Large intestine (tissue), 3 donors: ENCODE measurements around the gene RPTOR. TPM values are rescaled to one million over a fixed set of nuclear protein-coding genes. Genes with fewer than 3 reads are reported as not detected.

Source experiments
- DNase-seq, 2 donors: peaks; one replicate each; pipeline versions ENCODE4 v3.0.0 to v3.0.0-alpha.2; 2013
- H3K27ac ChIP-seq: one replicate; pipeline ENCODE4 v1.5.1; 2013; ENCODE audit warnings: low read length
- H3K27me3 ChIP-seq: 2 replicates; pipeline ENCODE4 v1.6.1; 2013; ENCODE audit warnings: low read length; ENCODE audit not compliant: control insufficient read depth, insufficient read depth
- H3K36me3 ChIP-seq: 2 replicates; pipeline ENCODE4 v1.6.1; 2013; ENCODE audit warnings: low read length; ENCODE audit not compliant: control insufficient read depth, insufficient read depth
- H3K4me1 ChIP-seq: one replicate; pipeline ENCODE4 v1.6.1; 2013; ENCODE audit warnings: low read length; ENCODE audit not compliant: control insufficient read depth, insufficient read depth
- H3K4me3 ChIP-seq: one replicate; pipeline ENCODE4 v1.5.1; 2013; ENCODE audit warnings: low read length
- H3K9me3 ChIP-seq: one replicate; pipeline ENCODE4 v1.6.1; 2013; ENCODE audit warnings: mild to moderate bottlenecking, low read depth, low read length, moderate library complexity; ENCODE audit not compliant: control insufficient read depth
- WGBS: methylation state at CpG from one replicate; pipeline ENCODE4 v1.1.5; 2013; ENCODE audit warnings: low lambda C conversion rate; ENCODE audit not compliant: insufficient coverage; 5-methylcytosine and 5-hydroxymethylcytosine counted together
- polyA plus RNA-seq: library from polyadenylated mRNA; unstranded; fragments of 120-200 nt; gene quantifications from one replicate; pipeline ENCODE4 v1.2.1, GENCODE V29; 2013

The RPTOR gene
- polyA plus RNA-seq, 1 donor: 16.8 TPM

GRCh38 chr17:80999536-81000333 lies 455.1 kb downstream of the RPTOR start:
- Histone ChIP-seq H3K9me3 (peaks cover 6% of the 10 kb centered on the region), H3K4me1 (peaks cover 19% of the 10 kb centered on the region), H3K36me3 (peaks cover 54% of the 10 kb centered on the region), H3K27me3 (peaks cover 13% of the 10 kb centered on the region), H3K27ac (no peak overlapping the region), H3K4me3 (no peak overlapping the region)
- DNase-seq: no peak
- no CpG with 5 or more reads among the region's 40 CpGs for WGBS

- peaks cover 50% of the 10 kb centered on the region for H3K36me3 ChIP-seq
- H3K9me3 ChIP-seq: peaks cover 7% of the 10 kb centered on the region
- no peak for DNase-seq
- no peak overlapping the region for H3K27ac ChIP-seq
- no CpG with 5 or more reads among the region's 8 CpGs for WGBS
- peaks cover 18% of the 10 kb centered on the region for H3K27me3 ChIP-seq
- H3K4me3 ChIP-seq: no peak overlapping the region
- peaks cover 19% of the 10 kb centered on the region for H3K4me1 ChIP-seq
Measured at GRCh38 chr17:81000334-81000630, 455.6 kb downstream of the RPTOR start.

GRCh38 chr17:81000631-81001357 lies 456.2 kb downstream of the RPTOR start:
- H3K4me1 ChIP-seq: peaks cover 19% of the 10 kb centered on the region
- no peak overlapping the region for H3K4me3 ChIP-seq
- H3K27me3 ChIP-seq: peaks cover 21% of the 10 kb centered on the region
- H3K36me3 ChIP-seq: peaks cover 45% of the 10 kb centered on the region
- no peak overlapping the region for H3K27ac ChIP-seq
- H3K9me3 ChIP-seq: peaks cover 7% of the 10 kb centered on the region
- DNase-seq: no peak
- no CpG with 5 or more reads among the region's 18 CpGs for WGBS

- H3K4me1 ChIP-seq: peaks cover 19% of the 10 kb centered on the region
- peaks cover 7% of the 10 kb centered on the region for H3K9me3 ChIP-seq
- no peak overlapping the region for H3K27ac ChIP-seq
Measured at GRCh38 chr17:81002013-81002384, 457.4 kb downstream of the RPTOR start.

GRCh38 chr17:81002409-81003361 lies 458.0 kb downstream of the RPTOR start:
- no CpG with 5 or more reads among the region's 21 CpGs for WGBS
- H3K9me3 ChIP-seq: peaks cover 7% of the 10 kb centered on the region
- peaks cover 19% of the 10 kb centered on the region for H3K4me1 ChIP-seq
- no peak overlapping the region for H3K27ac ChIP-seq
- peaks cover 26% of the 10 kb centered on the region for H3K36me3 ChIP-seq
- peak in 1 of 2 donors; percentile 68 for DNase-seq
- H3K4me3 ChIP-seq: no peak overlapping the region
- peaks cover 28% of the 10 kb centered on the region for H3K27me3 ChIP-seq

More at GRCh38 chr17:81002013-81002384, 457.4 kb downstream of the RPTOR start:
- Histone ChIP-seq H3K27me3 (peaks cover 28% of the 10 kb centered on the region), H3K4me3 (no peak overlapping the region), H3K36me3 (peaks cover 33% of the 10 kb centered on the region)
- WGBS: no CpG with 5 or more reads among the region's 10 CpGs
- DNase-seq: no peak

- no peak for DNase-seq
- Histone ChIP-seq H3K4me1 (peaks cover 19% of the 10 kb centered on the region), H3K27me3 (peaks cover 28% of the 10 kb centered on the region), H3K9me3 (peaks cover 7% of the 10 kb centered on the region), H3K27ac (no peak overlapping the region), H3K36me3 (peaks cover 14% of the 10 kb centered on the region), H3K4me3 (no peak overlapping the region)
- WGBS: 10% methylated on average over 2 of the region's 72 CpGs
Measured at GRCh38 chr17:81003711-81004475, 459.3 kb downstream of the RPTOR start.

- DNase-seq: no peak
- Histone ChIP-seq H3K27me3 (peaks cover 28% of the 10 kb centered on the region), H3K9me3 (peaks cover 7% of the 10 kb centered on the region), H3K4me3 (no peak overlapping the region), H3K4me1 (peaks cover 19% of the 10 kb centered on the region), H3K36me3 (no peaks in the 10 kb centered on the region), H3K27ac (no peak overlapping the region)
- WGBS: no CpG with 5 or more reads among the region's 10 CpGs
Measured at GRCh38 chr17:81006891-81007290, 462.3 kb downstream of the RPTOR start.

- no peak for DNase-seq
Measured at GRCh38 chr17:81008140-81008539, 463.5 kb downstream of the RPTOR start.

GRCh38 chr17:81009136-81009535 lies 464.5 kb downstream of the RPTOR start:
- peaks cover 21% of the 10 kb centered on the region for H3K27me3 ChIP-seq
- H3K9me3 ChIP-seq: peaks cover 3% of the 10 kb centered on the region
- DNase-seq: no peak
- H3K27ac ChIP-seq: no peak overlapping the region
- H3K36me3 ChIP-seq: no peaks in the 10 kb centered on the region
- peaks cover 5% of the 10 kb centered on the region for H3K4me1 ChIP-seq
- H3K4me3 ChIP-seq: no peak overlapping the region
- 60% methylated on average over 1 of the region's 14 CpGs for WGBS

More at GRCh38 chr17:81008140-81008539, 463.5 kb downstream of the RPTOR start:
- Histone ChIP-seq H3K4me3 (no peak overlapping the region), H3K4me1 (peaks cover 9% of the 10 kb centered on the region), H3K9me3 (peaks cover 7% of the 10 kb centered on the region), H3K27ac (no peak overlapping the region), H3K36me3 (no peaks in the 10 kb centered on the region), H3K27me3 (peaks cover 28% of the 10 kb centered on the region)
- WGBS: no CpG with 5 or more reads among the region's 11 CpGs
